Spleen (tissue), 11 donors: Measurements from ENCODE around the gene CD99. TPM values are rescaled to one million over a fixed set of nuclear protein-coding genes. Genes with fewer than 3 reads are reported as not detected.
"Not testable (repeated sequence)": the region's sequence is repeated elsewhere in the genome, so short reads cannot be mapped to it uniquely, and the experiment has no call there.

Experiments used
- DNase-seq: peaks from one replicate; pipeline ENCODE4 v3.0.0-alpha.2; 2020
- H3K27ac ChIP-seq, 8 donors: fragments of 200-600 bp; sonication (generic) in 7 of 8; 1 replicate in 4 of 8; 2 replicates in 4 of 8; pipeline versions ENCODE4 v1.5.0 to v1.8.0; 2016 to 2021; ENCODE audit warnings: inconsistent platforms in 4 of 8, mild to moderate bottlenecking in 4 of 8, moderate library complexity in 1 of 8
- H3K27me3 ChIP-seq, 7 donors: fragments of 200-600 bp; sonication (generic) in 6 of 7; replicated peaks in 1 of 7; 1 replicate in 4 of 7; 2 replicates in 3 of 7; pipeline versions ENCODE4 v1.5.0 to v1.8.0; 2016 to 2021; ENCODE audit warnings: inconsistent platforms in 3 of 7, mild to moderate bottlenecking in 1 of 7
- H3K36me3 ChIP-seq, 6 donors: fragments of 200-600 bp; sonication (generic) in 5 of 6; 1 replicate in 4 of 6; 2 replicates in 2 of 6; pipeline versions ENCODE4 v1.5.0 to v1.8.0; 2016 to 2021; ENCODE audit warnings: inconsistent platforms in 2 of 6
- H3K4me1 ChIP-seq, 6 donors: fragments of 200-600 bp; sonication (generic) in 5 of 6; 1 replicate in 3 of 6; 2 replicates in 3 of 6; pipeline versions ENCODE4 v1.5.0 to v1.8.0; 2016 to 2021; ENCODE audit warnings: inconsistent platforms in 3 of 6
- H3K4me3 ChIP-seq, 8 donors: fragments of 200-600 bp; sonication (generic) in 7 of 8; 1 replicate in 4 of 8; 2 replicates in 4 of 8; pipeline versions ENCODE4 v1.5.0 to v1.8.0; 2016 to 2021; ENCODE audit warnings: inconsistent platforms in 4 of 8, mild to moderate bottlenecking in 4 of 8, moderate library complexity in 2 of 8
- H3K9me3 ChIP-seq, 8 donors: fragments of 200-600 bp; sonication (generic) in 7 of 8; 1 replicate in 4 of 8; 2 replicates in 4 of 8; pipeline versions ENCODE4 v1.5.0 to v1.8.0; 2016 to 2021; ENCODE audit warnings: inconsistent platforms in 4 of 8
- CTCF ChIP-seq, 11 experiments: fragments of 200-600 bp in 7 of 11; fragments of 450-650 bp in 4 of 11; sonication (generic) in 4 of 11; IDR thresholded peaks in 8 of 11; conservative IDR thresholded peaks in 3 of 11; 1 replicate in 7 of 11; 2 replicates in 4 of 11; pipeline versions ENCODE4 v1.4.0 to v1.8.0; 2016 to 2021; ENCODE audit warnings: antibody characterized with exemption in 11 of 11, inconsistent platforms in 4 of 11, mild to moderate bottlenecking in 1 of 11
- POLR2A ChIP-seq, 3 donors: fragments of 450-650 bp; IDR thresholded peaks; one replicate each; pipeline ENCODE4 v1.5.1; 2017; ENCODE audit warnings: antibody characterized with exemption in 3 of 3, mild to moderate bottlenecking in 1 of 3
- POLR2AphosphoS5 ChIP-seq, 3 donors: sonication (generic); formaldehyde crosslinking; IDR thresholded peaks; one replicate each; pipeline ENCODE4 v1.5.1; 2017; ENCODE audit warnings: antibody characterized with exemption in 3 of 3
- WGBS, 5 donors: extraction: QIAGEN DNeasy Blood & Tissue Kit in 3 of 5; methylation state at CpG; one replicate each; pipeline versions ENCODE4 v1.1.5 to v1.1.7; 2013 to 2018; 5-methylcytosine and 5-hydroxymethylcytosine counted together
- intact Hi-C: fragments of 100-400 bp; cut with DNase I; formaldehyde crosslinking; loops from one replicate; pipeline ENCODE4 v1.15.0; 2023; ENCODE audit warnings: low total_unique reads
- polyA plus RNA-seq, 3 donors: library from polyadenylated mRNA; stranded (reverse); fragments of 200-250 nt; gene quantifications; one replicate each; pipeline ENCODE4 v1.2.1, GENCODE V29; 2013
- total RNA-seq, 7 donors: library from RNA; depleted of rRNA in 3 of 7; stranded (reverse); fragments of >200 nt in 3 of 7; fragmentation: NEBNext Ultra II Directional in 4 of 7; extraction: Animal tissue kit (Norgen Biotek cat#: 25700) in 4 of 7; gene quantifications; one replicate each; pipeline versions ENCODE4 v1.1.0 to v1.2.1, GENCODE V29; 2016 to 2021
- donor health status: healthy with polysubstance abuse.
- donor health status: DM: no; HTN: no; CAD: no; lungs with moderate emphysema.
- donor health status: DM: no; HTN: no; CAD: no.
- donor health status: Bipolar disorder and iron deficiency.
- donor health status: healthy.
- donor health status: DM: no; HTN: no; CAD: no.
- donor health status: DM: yes; HTN: yes; CAD: no.

Gene CD99
- total and polyA plus RNA-seq, 10 donors: 101 to 316 (median 181) TPM

DNA sequence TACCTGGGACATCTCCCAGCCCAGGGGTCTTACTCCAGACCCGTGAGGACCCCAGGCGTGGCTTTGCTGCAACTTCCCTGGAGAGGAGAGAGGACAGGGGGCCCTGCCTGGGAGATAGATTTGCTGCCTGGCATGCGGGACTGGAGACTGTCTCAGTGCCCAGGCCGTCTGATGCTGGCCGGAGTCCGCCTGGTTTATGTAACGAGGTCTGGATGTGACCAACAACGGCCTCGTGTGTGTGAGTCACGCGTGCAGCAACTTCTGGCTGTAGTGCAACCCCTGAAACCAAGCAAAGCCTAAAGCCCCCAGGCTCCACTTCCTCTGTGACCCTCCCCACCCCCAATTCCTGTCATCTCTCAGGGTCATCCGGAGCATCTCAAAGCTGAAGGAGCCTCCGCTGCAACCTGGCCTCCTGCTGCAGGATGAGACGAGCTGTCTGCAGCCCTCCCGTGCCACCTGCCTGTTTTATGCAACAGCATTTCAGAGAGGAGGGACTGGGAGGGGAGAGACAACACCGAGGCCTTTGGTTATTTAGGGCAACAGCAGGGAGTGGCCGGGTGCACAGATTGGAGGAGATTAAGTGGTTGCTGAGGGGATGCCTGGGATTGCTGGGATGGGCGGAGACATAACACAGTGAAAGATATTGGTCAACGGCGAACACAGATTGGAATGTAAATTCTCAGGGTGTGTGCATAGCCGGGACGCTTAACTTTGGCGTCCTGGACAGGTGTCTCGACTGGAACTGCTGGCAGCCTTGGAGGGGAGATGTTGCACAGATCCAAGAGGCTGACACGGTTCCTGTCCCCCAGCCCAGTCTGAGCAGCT, 76.7 kb downstream of the CD99 start:
- Histone ChIP-seq H3K4me1 (no peaks in the 10 kb centered on the region), H3K4me3 (no peak overlapping the region), H3K9me3 (peaks cover 0 to 8% (median 0%) of the 10 kb centered on the region in 8 donors), H3K27ac (no peak overlapping the region), H3K36me3 (no peaks in the 10 kb centered on the region), H3K27me3 (peaks cover 0 to 7% (median 0%) of the 10 kb centered on the region in 7 donors)
- no peak for DNase-seq
- intact Hi-C loops: no loop called here
- WGBS, 5 donors: 74 to 82% (median 78%) methylated on average over 23 to 25 of the region's 25 CpGs
- no peak for TF ChIP-seq POLR2AphosphoS5 (IDR thresholded peaks at IDR 0.05)
- TF ChIP-seq CTCF (IDR thresholded peaks at IDR 0.05 in 8 of 11, conservative IDR thresholded peaks at IDR 0.05 in 3 of 11): no peak
- no peak for TF ChIP-seq POLR2A (IDR thresholded peaks at IDR 0.05)

DNA sequence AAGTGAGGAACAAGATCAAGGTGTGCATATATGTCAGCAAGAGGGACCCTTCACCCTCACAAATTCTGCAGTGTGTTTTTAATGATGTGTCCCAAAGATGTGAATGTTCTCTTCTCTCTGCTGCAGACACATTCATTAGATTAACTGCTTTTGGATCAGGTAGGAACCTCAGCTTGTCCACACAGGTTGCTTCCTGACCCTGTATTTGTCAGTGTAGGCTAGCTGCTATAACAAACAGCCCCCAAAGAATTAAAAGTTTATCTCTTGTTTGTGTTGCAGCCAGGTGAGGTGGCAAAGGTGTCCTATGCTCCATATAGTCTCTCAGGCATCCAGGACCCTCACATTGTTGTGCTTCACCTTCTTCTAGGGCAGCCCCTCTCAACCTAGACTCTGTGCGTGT, 78.5 kb downstream of the CD99 start:
- intact Hi-C loops: no loop called here
- Histone ChIP-seq H3K27me3 (peaks cover 0 to 7% (median 0%) of the 10 kb centered on the region in 7 donors), H3K27ac (no peak overlapping the region), H3K4me3 (no peak overlapping the region), H3K4me1 (no peaks in the 10 kb centered on the region), H3K9me3 (peaks cover 0 to 18% (median 5%) of the 10 kb centered on the region in 8 donors), H3K36me3 (no peaks in the 10 kb centered on the region)
- no peak for TF ChIP-seq CTCF (IDR thresholded peaks at IDR 0.05 in 8 of 11, conservative IDR thresholded peaks at IDR 0.05 in 3 of 11)
- TF ChIP-seq POLR2AphosphoS5 (IDR thresholded peaks at IDR 0.05): no peak
- no peak for TF ChIP-seq POLR2A (IDR thresholded peaks at IDR 0.05)
- no peak for DNase-seq
- 75 to 96% (median 92%) methylated on average over 1 of the region's 1 CpG for WGBS, 5 donors

- intact Hi-C loops, DNase-seq, H3K27me3 ChIP-seq, H3K4me1 ChIP-seq, H3K27ac ChIP-seq, H3K36me3 ChIP-seq, H3K4me3 ChIP-seq: not testable (repeated sequence)
- H3K9me3 ChIP-seq: peaks cover 0 to 25% (median 10%) of the 10 kb centered on the region in 8 donors
- WGBS, 5 donors: 87 to 91% (median 90%) methylated on average over 7 to 10 of the region's 10 CpGs
Measured at GRCh38 chrX:2773166-2774055, 82.3 kb downstream of the CD99 start.

- H3K4me1 ChIP-seq: no peaks in the 10 kb centered on the region
- peaks cover 0 to 25% (median 10%) of the 10 kb centered on the region in 8 donors for H3K9me3 ChIP-seq
- intact Hi-C loops: no loop called here
- 83 to 91% (median 87%) methylated on average over 5 of the region's 5 CpGs for WGBS, 5 donors
- TF ChIP-seq POLR2AphosphoS5 (IDR thresholded peaks at IDR 0.05) (no peak), CTCF (IDR thresholded peaks at IDR 0.05 in 8 of 11, conservative IDR thresholded peaks at IDR 0.05 in 3 of 11) (no peak), POLR2A (IDR thresholded peaks at IDR 0.05) (no peak)
- no peak overlapping the region for H3K4me3 ChIP-seq
- peaks cover 0 to 2% (median 0%) of the 10 kb centered on the region in 7 donors for H3K27me3 ChIP-seq
- H3K36me3 ChIP-seq: no peaks in the 10 kb centered on the region
- DNase-seq: no peak
- no peak overlapping the region for H3K27ac ChIP-seq
Measured at GRCh38 chrX:2774057-2774456, 83.0 kb downstream of the CD99 start.
